ENCODE measurements around the gene FAIM2.

The FAIM2 gene

DNA sequence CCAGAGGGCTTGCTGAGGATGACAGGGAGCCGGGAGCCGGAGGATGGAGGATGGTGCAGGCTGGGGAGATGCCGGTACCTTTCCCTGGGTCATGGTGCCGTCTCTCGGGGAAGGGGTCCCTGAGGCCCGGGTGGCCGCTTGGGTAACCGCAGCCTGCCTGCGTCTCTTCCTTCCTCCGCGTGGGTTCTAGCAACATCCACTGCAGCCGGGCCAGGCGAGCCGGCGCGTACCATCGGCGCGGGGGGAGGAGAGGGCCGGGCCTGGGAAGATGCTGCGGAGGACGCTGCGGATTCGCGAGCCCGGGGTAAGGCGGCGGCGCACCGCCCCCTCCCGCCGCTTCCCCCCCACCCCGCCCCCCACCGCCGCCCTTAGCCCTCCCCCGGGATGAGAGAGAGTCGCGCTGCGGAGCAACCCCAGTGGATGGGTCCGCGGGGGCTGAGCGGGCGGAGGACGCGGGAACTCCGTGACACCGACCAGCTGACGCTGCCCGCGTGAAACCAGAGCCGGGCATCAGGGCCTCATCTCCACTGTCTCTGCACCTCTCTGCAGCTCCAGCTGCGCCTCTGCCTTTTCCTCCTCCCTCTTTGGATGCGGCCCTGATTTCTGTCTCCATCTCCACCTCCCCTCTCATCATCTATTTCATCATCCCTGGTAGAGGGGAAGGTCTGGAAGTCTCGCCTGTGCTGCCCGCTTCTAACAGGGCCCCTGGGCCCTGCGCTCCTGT lies at the start of gene FAIM2:
Gene FAIM2 (minus strand): TSS at position 201 of the 724 bp plus-strand sequence. CDS start 108 bp downstream, at position 93.
- in situ Hi-C loops (cut with HindIII; ENCODE audit: low sequenced_read_pairs) = no loop called here

DNA sequence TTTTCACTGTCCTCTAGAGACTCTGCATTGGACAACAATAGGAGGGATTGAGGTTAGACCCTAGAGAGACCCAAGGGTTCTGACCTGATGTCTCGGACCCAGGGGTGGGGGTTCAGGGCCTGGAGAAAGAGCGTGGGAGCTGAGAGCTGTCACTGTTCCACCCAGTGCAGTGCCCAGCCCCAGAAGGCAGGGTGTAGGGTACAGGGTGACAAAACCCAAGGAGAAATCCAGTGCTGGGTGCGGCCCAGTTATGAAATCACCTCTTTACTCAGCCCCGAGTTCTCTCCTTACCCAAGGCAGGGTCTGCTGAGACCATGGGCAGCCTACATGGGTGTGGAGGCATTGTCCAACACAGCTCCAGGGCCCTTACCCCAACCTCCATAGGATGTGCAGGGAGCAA lies 49.5 kb upstream of the FAIM2 start:
- in situ Hi-C loops (cut with HindIII; ENCODE audit: low sequenced_read_pairs) = loop anchor here (10.0 kb wide), 1 partner anchor 112 kb away; no protein-coding TSS in a partner anchor

DNA sequence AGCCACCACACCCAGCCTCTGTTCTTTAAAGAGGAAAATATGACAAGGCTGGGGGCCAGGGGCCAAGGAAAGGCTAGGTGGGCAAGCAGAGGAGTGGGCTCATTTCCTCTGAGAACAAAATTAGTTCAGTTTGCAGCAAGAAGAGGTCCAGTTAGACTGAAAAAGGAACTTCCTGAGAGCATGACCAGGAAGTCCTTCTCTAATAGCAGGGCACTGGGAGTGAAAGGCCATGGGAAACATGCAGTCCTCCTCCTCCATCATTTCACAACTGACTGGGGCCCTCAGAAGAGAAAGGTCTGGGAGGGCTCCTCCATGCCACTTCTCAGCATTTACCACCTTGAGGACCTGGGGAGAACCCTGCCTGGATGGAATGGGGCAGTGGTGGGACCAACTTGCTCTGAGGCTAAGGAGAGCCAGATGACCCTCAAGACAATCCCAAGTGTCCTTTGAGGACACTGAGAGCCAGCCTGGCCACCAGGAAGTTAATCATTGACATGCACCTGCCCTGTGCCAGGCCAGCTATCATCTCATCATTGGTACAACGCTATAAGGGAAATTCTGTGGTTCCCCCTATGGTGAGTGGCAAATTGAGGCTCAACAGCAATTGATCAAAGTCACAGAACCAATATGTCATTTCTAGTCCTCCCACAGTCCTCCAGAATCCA lies 48.8 kb upstream of the FAIM2 start:
- in situ Hi-C loops (cut with HindIII; ENCODE audit: low sequenced_read_pairs) = loop anchor here (10.0 kb wide), 1 partner anchor 112 kb away; no protein-coding TSS in a partner anchor

DNA sequence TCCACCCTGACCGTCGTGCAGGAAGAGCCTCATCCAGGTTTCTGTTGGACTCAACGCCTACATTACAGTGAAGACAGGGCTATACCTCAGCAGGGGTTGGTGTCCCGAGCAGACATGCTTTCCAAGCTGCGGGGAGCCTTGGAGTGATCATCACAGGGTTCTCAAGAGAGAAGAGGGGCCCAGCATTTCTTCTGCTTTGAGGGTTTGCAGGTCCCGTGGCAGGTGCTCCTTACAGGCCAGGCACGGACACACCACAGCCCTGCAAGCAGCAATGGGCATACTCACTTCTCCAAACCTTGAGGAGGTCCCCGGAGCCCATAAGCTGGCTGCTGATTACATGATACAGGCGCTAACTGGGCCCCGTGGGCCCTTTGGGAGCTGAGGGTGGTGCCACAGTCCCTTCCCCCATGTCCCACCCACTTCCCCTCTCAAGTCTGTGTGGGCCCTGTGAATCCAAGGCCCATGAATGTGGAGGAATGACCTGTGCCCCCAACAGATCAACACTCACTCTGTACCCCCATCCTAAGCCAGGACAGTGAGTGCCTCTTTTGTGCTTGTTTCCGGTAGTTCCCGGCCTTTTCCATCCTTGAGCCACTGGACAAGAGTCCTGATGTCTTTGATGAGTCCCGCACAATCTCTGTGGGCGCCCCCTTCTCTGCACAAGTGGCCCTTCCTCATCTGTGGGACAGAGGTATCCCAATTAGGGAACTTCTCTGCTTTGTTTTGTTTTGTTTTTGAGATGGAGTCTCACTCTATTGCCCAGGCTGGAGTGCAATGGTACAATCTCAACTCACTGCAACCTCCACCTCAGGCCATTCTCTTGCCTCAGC lies 47.9 kb upstream of the FAIM2 start:
- in situ Hi-C loops (cut with HindIII; ENCODE audit: low sequenced_read_pairs) = loop anchor here (10.0 kb wide), 1 partner anchor 113 kb away; no protein-coding TSS in a partner anchor

DNA sequence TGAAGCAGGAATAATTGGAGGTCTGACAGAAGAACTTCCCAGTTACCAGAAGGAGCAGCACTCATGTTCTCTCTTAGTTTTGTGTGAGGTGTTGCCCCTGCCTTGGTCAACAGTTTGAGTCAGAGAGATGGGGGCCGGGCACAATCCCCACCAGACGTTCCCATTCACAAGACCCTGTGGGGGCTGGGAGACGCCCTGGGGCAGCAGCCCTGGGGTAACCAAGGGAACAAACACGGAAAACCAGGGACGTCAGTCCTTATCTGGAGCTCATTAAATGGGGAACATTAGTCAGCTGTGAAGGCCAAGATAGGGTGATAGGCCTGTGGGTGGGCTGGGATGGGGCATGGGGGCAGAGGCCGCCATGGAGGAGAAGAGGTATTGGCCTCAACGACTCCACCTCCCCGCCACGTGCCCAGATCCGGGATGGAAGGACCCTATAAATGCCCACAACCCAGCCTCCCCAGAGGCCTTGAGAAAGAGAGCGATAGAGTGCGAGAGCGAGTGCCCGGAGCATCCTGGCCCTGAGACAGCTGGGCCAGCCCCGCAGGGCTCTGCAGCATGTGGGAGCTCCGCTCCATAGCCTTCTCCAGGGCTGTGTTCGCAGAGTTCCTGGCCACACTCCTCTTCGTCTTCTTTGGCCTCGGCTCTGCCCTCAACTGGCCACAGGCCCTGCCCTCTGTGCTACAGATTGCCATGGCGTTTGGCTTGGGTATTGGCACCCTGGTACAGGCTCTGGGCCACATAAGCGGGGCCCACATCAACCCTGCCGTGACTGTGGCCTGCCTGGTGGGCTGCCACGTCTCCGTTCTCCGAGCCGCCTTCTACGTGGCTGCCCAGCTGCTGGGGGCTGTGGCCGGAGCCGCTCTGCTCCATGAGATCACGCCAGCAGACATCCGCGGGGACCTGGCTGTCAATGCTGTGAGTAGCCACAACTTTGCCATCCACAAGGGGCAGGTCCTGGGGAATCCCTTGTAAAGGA lies 46.9 kb upstream of the FAIM2 start, which contains the start of gene AQP2:
Gene AQP2 (plus strand): TSS at position 465 of the 979 bp plus-strand sequence. CDS start 94 bp downstream, at position 559.
- in situ Hi-C loops (cut with HindIII; ENCODE audit: low sequenced_read_pairs) = loop anchor here (10.0 kb wide), 1 partner anchor 114 kb away; no protein-coding TSS in a partner anchor

DNA sequence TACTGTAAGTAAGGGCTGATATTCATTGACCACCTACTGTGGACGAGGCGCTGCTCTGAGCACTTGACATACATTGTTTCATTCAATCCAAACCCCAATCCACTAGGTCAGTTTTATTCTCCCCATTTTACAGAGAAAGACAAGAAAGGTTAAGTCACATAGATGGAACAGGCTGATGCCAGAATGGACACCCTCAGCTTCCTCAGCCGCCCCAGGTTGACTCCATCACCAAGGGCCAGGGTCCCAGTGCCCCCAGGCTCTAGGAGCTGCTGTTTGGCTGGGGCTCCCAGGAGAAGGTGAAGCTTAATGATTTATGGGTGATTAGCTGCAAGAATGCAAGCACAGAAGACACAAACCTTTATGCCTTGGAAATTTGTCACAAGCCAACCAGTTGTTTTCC lies 46.2 kb upstream of the FAIM2 start:
- in situ Hi-C loops (cut with HindIII; ENCODE audit: low sequenced_read_pairs) = loop anchor here (10.0 kb wide), 1 partner anchor 115 kb away; no protein-coding TSS in a partner anchor

DNA sequence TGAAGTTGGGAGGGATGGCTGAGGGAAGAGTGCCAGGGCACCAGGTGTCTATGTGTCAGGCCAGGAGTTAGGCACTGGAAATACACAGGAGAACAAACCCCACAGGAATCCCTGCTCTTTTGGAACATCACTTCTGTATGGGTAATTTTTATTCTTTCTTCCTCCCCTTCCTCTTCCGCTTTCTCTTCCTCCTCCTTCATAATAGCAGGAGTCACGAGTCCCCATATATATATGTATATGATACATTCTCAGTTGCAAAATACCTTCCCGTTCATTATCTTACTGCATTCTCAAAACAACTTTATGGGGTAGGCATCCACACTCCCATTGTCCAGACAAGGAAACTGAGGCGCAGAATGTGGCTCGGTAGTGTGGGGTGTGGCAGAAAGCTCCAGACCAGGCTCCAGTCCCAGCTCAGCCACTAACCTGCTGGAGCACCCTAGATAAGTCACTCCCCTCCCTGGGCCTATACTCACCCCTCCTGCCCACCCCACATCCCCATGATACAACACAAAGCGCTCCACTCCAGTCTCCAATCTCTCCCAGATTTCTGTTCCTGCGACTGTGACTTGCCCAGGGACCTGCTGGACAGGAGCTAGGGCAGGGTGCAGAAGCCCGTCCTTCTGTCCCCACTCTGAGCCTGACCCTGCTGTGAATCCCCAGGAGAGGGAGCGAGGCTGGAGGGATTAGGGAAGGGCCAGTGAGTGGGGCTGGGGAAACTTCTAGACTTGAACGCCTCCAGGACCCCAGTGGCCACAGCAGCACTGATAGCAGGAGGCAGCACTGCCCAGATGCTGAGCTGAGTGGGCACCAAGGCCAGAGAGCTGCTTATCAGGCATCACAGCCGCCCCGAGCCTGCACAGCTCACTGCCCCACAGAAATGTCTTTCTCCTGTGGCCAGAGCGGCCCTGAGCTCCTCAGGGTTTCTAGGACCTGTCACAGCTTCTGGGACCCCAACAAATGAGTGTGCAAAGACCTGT lies 45.5 kb upstream of the FAIM2 start:
- in situ Hi-C loops (cut with HindIII; ENCODE audit: low sequenced_read_pairs) = no loop called here

DNA sequence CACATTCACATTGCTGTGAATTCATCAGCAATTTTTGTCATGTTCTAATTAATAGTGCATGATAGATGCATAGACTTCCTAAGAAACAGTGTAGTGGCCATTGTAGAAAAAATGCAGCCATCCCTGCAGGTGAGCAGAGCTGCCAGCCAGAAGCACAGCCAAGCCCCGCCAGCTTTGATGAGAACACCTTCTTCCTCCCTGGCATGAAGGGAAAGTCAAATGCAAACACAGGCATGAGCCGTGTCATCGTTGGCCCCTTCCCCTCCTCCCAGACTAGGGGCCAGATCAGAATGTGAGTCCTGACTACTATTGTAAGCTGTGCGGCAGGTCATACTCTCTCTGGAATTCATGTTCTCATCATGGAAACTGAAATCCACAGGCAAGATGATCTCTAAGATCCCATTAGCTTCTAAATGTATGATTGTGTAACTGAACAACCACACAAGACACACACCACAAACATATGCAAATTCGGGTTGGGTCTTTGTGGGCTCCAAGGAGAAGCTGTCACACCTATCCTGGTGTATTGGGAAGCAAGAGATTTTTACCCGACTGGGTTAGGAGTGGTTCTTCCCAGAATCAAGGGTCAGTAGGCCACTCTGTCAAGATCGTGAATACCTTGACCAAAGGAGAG lies 44.0 kb upstream of the FAIM2 start:
- in situ Hi-C loops (cut with HindIII; ENCODE audit: low sequenced_read_pairs) = no loop called here

DNA sequence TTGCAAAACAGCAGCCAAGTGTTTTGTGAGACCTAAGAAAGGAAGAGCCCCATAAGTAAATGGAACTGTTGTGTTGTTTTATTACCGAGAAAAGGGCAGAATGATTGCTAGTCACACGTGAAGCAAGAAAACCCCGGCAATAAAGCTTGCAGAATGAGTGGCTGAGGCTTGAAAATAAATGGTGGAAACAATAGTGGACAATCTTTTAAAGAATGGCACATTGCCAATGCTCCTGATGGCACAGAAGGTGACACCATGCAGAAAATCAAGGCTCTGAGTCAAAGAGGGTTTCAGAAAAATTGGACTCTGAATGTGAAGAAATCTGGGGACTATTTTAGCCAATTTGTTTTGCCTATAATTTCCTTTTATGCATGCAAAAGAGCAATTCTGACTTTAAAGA lies 42.8 kb upstream of the FAIM2 start:
- in situ Hi-C loops (cut with HindIII; ENCODE audit: low sequenced_read_pairs) = no loop called here

DNA sequence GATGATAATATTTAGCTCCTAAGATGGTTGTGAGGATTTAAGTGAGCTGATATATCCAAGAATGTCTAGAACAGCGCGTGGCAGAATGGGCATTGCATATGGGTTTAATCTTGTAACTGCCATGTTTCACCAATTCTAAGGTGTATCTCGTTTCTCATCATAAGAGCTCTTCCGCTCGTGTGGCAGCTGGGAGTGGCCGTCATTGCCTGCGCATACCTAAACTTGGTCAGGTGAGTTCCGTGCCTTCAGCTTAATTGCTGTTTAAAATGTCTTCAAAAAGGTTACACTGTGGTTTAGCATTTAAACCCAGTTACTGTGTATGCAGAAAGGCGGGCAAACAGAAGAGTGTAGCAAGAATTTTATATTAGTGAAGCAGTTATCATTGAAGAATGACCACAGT lies 42.4 kb upstream of the FAIM2 start:
- in situ Hi-C loops (cut with HindIII; ENCODE audit: low sequenced_read_pairs) = no loop called here

DNA sequence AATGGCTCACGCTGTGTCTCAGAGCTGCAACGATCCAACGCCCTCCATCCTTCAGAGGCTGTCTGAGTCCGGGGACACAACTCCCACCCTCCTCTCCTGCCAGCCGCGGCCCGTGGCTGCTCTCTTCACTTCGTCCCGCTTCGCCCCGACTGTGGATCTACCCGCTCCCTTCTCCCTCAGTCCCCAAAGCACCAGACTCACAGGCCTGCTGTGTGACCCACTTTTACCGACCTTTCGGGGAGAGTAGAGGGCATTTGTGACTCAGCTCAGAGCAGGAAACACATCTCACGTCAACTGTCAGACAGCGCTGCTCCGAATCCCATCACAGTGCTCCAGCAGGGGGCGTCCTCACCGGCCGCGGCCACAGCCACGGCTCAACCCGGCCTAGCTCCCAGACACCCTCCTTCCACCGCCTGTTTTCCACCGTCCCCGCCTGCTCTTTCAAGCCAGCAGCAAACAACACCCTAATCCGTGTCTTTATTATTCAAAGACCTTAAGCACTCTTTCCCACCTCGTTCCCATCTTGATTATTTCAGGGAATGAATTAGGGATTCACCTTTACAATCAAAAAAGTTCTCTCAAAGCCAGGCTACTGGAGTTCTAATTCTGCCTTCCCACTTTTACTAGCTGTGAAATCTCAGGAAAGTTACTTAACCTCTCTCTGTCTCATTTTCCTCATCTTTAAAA lies 41.8 kb upstream of the FAIM2 start:
- in situ Hi-C loops (cut with HindIII; ENCODE audit: low sequenced_read_pairs) = no loop called here

DNA sequence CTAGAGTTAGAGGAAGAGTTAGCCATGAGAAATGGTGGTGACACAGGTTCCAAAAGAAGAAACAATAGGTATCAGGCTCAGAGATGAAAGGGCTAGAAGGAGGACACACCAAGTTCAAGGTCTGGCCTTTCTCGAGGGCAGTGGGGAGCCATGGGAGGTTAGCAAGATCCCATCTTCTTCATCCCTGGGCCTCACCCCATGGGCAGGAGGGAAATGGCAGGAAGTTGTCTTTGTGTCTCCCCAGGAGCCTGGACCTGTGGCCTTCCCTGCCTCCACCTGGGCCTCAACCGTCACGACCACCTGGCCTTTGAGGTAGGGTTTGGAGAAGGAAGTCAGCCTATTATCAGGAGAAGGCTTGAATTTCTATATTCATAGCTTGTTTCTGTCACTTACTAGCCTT lies 41.0 kb upstream of the FAIM2 start:
- in situ Hi-C loops (cut with HindIII; ENCODE audit: low sequenced_read_pairs) = loop anchor here (5.0 kb wide), 1 partner anchor 52 kb away; no protein-coding TSS in a partner anchor

DNA sequence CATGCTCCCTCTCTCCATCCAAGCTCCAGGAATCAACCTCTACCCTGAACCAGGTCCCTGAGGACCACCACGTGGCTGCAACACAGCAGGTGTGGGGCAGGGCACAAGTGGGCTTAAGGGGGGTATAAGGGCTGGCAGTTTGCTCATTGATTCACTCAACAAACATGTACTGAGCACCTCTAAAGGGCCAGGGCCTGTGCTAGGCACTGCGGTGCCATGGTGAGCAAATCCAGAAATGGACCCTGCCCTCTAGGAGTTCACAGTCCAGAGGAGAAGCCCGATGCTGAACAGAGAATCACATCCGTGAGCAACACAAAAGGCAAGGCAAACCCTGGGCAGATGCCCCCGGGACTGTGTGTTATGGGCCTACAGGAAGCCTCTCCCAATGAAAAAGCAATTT lies 40.3 kb upstream of the FAIM2 start:
- in situ Hi-C loops (cut with HindIII; ENCODE audit: low sequenced_read_pairs) = loop anchor here (5.0 kb wide), 1 partner anchor 52 kb away; no protein-coding TSS in a partner anchor

DNA sequence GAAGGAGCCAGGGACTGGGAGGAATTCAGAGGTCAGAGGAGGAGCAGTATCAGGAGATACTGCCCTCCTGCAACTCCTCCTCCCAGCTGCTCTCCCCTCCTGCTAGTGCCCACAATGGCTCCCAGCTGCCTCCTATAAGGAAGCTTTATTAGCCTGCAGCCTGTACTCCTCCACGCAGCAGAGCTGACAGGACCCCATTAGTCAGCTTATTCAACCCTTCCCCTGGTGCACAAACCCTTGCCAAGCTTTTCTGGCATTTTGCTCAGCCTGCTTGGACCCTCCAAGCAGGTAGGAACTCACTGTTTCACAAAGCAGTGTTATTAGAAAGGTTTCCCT lies 39.9 kb upstream of the FAIM2 start:
- in situ Hi-C loops (cut with HindIII; ENCODE audit: low sequenced_read_pairs) = loop anchor here (5.0 kb wide), 1 partner anchor 51 kb away; no protein-coding TSS in a partner anchor

DNA sequence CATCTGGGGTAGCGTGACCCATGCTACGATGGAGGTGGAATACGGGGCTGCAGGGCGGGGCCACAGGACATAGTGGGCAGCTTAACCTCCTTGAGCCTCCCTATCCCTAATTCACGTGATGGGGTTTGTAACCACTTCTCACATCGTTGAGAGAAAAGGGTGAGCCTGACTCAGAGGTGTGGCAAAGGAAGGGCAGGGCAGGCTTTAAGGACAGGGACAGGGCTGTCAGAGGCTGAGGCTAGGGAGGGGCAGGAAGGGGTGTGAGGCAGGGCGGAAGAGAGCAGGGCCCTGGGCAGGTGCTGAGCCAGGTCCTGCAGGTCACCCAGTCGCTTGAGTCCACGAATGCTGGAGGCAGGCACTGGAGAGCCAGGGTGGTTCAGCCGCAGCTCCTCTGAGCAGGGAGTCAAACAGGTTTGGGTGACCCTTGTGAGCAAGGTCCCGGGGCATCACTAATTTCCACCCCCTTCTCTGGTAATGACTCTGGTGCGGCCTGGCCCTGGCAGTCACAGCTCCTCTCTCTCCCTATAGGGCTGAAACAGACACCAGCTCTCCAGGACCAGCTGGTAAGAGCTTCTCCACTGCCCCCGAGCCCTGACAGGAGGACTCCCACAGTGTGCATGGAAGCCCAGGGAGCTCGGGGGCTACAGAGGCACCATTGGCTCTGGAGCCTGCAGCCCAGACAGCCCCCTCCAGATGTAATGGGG lies 39.4 kb upstream of the FAIM2 start:
- in situ Hi-C loops (cut with HindIII; ENCODE audit: low sequenced_read_pairs) = loop anchor here (5.0 kb wide), 1 partner anchor 51 kb away; no protein-coding TSS in a partner anchor

DNA sequence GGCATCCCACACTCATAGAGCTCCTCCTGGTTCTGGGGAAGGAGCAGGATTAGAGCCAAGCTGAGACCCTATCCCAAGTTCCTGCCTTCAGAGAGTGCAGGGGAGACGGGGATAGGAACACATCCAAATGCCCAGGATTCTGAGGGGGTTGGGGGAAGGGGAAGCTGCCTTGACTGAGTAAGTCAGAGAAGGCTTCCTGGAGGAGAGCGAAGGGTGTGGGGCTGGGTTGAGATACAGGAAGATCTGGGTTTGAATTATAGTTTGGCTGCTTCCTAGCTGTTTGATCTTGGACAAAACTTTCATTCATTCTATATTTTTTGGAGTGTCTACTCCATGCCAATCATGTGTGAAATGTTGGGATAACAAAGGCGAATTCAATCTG lies 38.8 kb upstream of the FAIM2 start:
- in situ Hi-C loops (cut with HindIII; ENCODE audit: low sequenced_read_pairs) = loop anchor here (5.0 kb wide), 1 partner anchor 50 kb away; no protein-coding TSS in a partner anchor

Data from DLD1 (cell line).